ENCODE measurements around the gene GLIS2.

GLIS2 gene

DNA sequence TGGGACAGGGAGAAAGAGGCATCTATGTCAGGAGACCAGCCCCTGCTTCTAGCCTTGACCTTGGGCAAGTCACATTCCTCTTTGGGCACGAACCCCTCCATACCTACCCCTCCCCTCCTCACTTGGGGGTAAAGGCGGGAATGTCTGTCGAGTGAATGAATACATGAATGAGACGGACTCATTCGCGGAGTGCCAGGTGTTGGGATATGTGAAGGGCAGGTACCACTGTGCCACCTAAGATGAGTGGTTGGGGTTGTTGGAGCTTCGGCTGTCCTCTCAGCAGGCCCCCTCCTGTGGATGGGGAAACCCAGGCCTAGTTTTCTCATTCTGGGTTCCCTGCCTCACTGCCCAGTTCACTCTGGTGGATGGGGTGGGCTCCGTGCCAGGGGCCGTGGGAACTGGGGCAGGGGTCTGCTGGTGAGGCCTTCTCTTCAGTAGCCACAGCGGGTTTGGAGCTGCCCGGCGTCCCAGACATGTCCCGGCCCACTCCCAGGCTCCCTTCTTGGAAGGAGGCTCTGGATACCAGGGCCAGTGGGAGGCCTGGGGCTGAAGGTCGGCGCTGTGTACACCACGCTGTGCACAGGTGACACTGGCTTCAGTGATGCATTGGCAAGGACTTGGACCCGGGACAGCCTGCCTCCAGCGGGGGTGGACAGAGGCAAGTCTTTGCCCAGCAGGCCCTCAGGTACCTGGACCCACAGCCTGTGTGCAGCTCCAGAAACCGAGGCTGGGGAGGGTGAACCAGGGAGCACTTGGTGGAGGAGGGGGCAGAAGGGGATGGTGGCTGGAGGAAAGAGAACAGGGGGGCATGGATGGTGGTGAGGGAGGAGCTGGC is 5.6 kb downstream of the GLIS2 start:
- H3K79me2 ChIP-seq (ENCODE audit: insufficient read depth, low read length), result no peaks in the 10 kb centered on the region
- H3K4me3 ChIP-seq (ENCODE audit: low read depth, low read length, poor library complexity, severe bottlenecking), result no peak overlapping the region
- no peak overlapping the region for H3K27ac ChIP-seq (ENCODE audit: low read depth, low read length, poor library complexity, severe bottlenecking)
- H3K27me3 ChIP-seq (ENCODE audit: insufficient read depth, low read length), result peaks cover 9% of the 10 kb centered on the region; the same call in 1 of the 2 replicates
- peaks cover 2% of the 10 kb centered on the region for H3K4me1 ChIP-seq (ENCODE audit: insufficient read depth, low read length, severe bottlenecking)
- TF ChIP-seq CTCF (IDR thresholded peaks at IDR 0.05; ENCODE audit: low read length), result no peak
- no peak for TF ChIP-seq EZH2 (IDR thresholded peaks at IDR 0.05; ENCODE audit: borderline replicate concordance, low read length)
- no peaks in the 10 kb centered on the region for H3K36me3 ChIP-seq (ENCODE audit: insufficient read depth, low read length)
- no peak overlapping the region for H3K9ac ChIP-seq (ENCODE audit: low read length)
- no peak overlapping the region for H3K4me2 ChIP-seq (ENCODE audit: low read length)
- H4K20me1 ChIP-seq (ENCODE audit: insufficient read depth, low read length), result no peaks in the 10 kb centered on the region
- H3K9me3 ChIP-seq (ENCODE audit: low read length), result no peaks in the 10 kb centered on the region
- no peak overlapping the region for H2AFZ ChIP-seq (ENCODE audit: low read length)
- H3F3A ChIP-seq (ENCODE audit: insufficient read depth, low read length), result no peaks in the 10 kb centered on the region
- H3K9me2 ChIP-seq (ENCODE audit: low read depth, low read length), result no peaks in the 10 kb centered on the region

DNA sequence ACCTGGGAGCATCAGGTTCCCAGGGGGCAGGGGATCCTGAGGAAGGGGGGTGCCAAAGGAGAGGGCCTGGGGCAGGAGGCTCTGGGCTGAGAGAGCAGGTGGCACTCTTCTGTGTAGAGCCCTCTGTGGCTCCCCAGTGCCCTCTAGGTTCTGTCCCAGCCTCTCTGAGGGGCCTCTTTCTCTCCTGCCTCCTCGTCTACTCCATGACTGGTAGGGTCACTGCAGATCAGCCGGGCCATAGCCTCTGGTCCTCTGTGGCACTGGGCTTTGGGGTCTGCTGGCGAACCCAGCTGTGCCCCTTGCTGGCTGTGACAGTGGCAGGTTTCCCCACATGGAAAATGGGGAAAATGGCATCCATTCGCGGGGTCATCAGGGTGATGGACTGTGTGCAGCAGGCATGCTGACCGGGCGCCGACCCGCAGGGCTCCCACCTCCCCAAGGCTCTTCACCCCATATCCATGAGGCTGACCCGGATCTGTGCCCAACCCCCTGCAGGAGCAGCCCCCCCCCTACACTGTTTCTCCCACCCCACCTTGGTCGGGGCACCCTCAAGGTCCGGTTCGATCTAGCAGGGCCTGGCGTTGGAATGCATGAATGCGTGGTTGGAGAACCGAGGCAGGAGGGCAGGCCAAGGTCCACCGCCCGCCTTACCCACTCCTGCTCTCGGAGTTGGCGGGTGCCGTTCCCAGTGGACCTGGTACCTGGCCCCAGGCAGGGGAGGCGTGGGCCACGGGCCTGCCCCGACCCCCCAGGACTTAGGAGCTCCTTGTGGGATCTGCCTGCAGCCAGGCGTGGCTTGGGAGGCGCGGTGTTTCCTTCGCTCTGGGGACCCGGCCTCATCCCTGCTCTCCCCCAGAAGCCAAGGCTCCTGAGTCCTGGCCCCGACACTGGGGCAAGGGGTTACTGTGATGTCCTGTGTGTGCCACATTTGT is 6.5 kb downstream of the GLIS2 start:
- Histone ChIP-seq H3K79me2 (ENCODE audit: insufficient read depth, low read length) (no peaks in the 10 kb centered on the region), H2AFZ (ENCODE audit: low read length) (no peak overlapping the region), H3F3A (ENCODE audit: insufficient read depth, low read length) (no peaks in the 10 kb centered on the region), H4K20me1 (ENCODE audit: insufficient read depth, low read length) (no peaks in the 10 kb centered on the region), H3K9me2 (ENCODE audit: low read depth, low read length) (no peaks in the 10 kb centered on the region), H3K36me3 (ENCODE audit: insufficient read depth, low read length) (no peaks in the 10 kb centered on the region), H3K4me2 (ENCODE audit: low read length) (no peak overlapping the region), H3K27ac (ENCODE audit: low read depth, low read length, poor library complexity, severe bottlenecking) (no peak overlapping the region), H3K9ac (ENCODE audit: low read length) (no peak overlapping the region), H3K4me1 (ENCODE audit: insufficient read depth, low read length, severe bottlenecking) (no peaks in the 10 kb centered on the region), H3K27me3 (ENCODE audit: insufficient read depth, low read length) (peaks cover 9% of the 10 kb centered on the region; the same call in 1 of the 2 replicates), H3K4me3 (ENCODE audit: low read depth, low read length, poor library complexity, severe bottlenecking) (no peak overlapping the region), H3K9me3 (ENCODE audit: low read length) (no peaks in the 10 kb centered on the region)
- TF ChIP-seq CTCF (IDR thresholded peaks at IDR 0.05; ENCODE audit: low read length) (no peak), EZH2 (IDR thresholded peaks at IDR 0.05; ENCODE audit: borderline replicate concordance, low read length) (no peak)

GRCh38 chr16:4323071-4323844 is 7.4 kb downstream of the GLIS2 start:
- Histone ChIP-seq H3K36me3 (ENCODE audit: insufficient read depth, low read length) (no peaks in the 10 kb centered on the region), H2AFZ (ENCODE audit: low read length) (no peak overlapping the region), H3K9me3 (ENCODE audit: low read length) (no peaks in the 10 kb centered on the region), H3K79me2 (ENCODE audit: insufficient read depth, low read length) (no peaks in the 10 kb centered on the region), H3K27me3 (ENCODE audit: insufficient read depth, low read length) (peaks cover 4% of the 10 kb centered on the region; the same call in 1 of the 2 replicates), H3K9ac (ENCODE audit: low read length) (no peak overlapping the region), H3K9me2 (ENCODE audit: low read depth, low read length) (no peaks in the 10 kb centered on the region), H4K20me1 (ENCODE audit: insufficient read depth, low read length) (no peaks in the 10 kb centered on the region), H3K4me2 (ENCODE audit: low read length) (no peak overlapping the region), H3K27ac (ENCODE audit: low read depth, low read length, poor library complexity, severe bottlenecking) (no peak overlapping the region), H3K4me1 (ENCODE audit: insufficient read depth, low read length, severe bottlenecking) (peaks cover 5% of the 10 kb centered on the region), H3F3A (ENCODE audit: insufficient read depth, low read length) (no peaks in the 10 kb centered on the region), H3K4me3 (ENCODE audit: low read depth, low read length, poor library complexity, severe bottlenecking) (no peak overlapping the region)
- TF ChIP-seq CTCF (IDR thresholded peaks at IDR 0.05; ENCODE audit: low read length) (no peak), EZH2 (IDR thresholded peaks at IDR 0.05; ENCODE audit: borderline replicate concordance, low read length) (no peak)

Data from OCI-LY1 (cell line).